ENCODE measurements around the gene OPHN1.

OPHN1 gene

GRCh38 chrX:68433155-68433980, at the start of gene OPHN1:
OPHN1 (minus strand) TSS chrX:68433495; CDS start chrX:68433020, 475 bp downstream.
- no peak for DNase-seq

GRCh38 chrX:68480969-68481368, 47.7 kb upstream of the OPHN1 start:
- DNase-seq = no peak

- no peak for DNase-seq
Measured at GRCh38 chrX:68464796-68465195, 31.5 kb upstream of the OPHN1 start.

- DNase-seq = no peak
Measured at GRCh38 chrX:68463880-68464279, 30.6 kb upstream of the OPHN1 start.

GRCh38 chrX:68462653-68463052, 29.4 kb upstream of the OPHN1 start:
- DNase-seq = no peak

- DNase-seq = no peak
Measured at GRCh38 chrX:68462197-68462596, 28.9 kb upstream of the OPHN1 start.

- no peak for DNase-seq
Measured at GRCh38 chrX:68461576-68461975, 28.3 kb upstream of the OPHN1 start.

- no peak for DNase-seq
Measured at GRCh38 chrX:68461093-68461492, 27.8 kb upstream of the OPHN1 start.

GRCh38 chrX:68455151-68455510, 21.8 kb upstream of the OPHN1 start:
- DNase-seq = no peak

GRCh38 chrX:68454476-68455150, 21.3 kb upstream of the OPHN1 start:
- no peak for DNase-seq

- DNase-seq = no peak
Measured at GRCh38 chrX:68451720-68452119, 18.4 kb upstream of the OPHN1 start.

- DNase-seq = no peak
Measured at GRCh38 chrX:68443155-68443868, 10.0 kb upstream of the OPHN1 start.

- no peak for DNase-seq
Measured at GRCh38 chrX:68440940-68441339, 7.6 kb upstream of the OPHN1 start.

GRCh38 chrX:68440442-68440841, 7.1 kb upstream of the OPHN1 start:
- DNase-seq = no peak

- no peak for DNase-seq
Measured at GRCh38 chrX:68439341-68439740, 6.0 kb upstream of the OPHN1 start.

- no peak for DNase-seq
Measured at GRCh38 chrX:68438575-68438974, 5.3 kb upstream of the OPHN1 start.

GRCh38 chrX:68433981-68434299, 645 bp upstream of the OPHN1 start:
- no peak for DNase-seq

GRCh38 chrX:68432648-68433047, 647 bp downstream of the OPHN1 start:
- no peak for DNase-seq

- DNase-seq = no peak
Measured at GRCh38 chrX:68431836-68432235, 1.5 kb downstream of the OPHN1 start.

GRCh38 chrX:68429216-68429615, 4.1 kb downstream of the OPHN1 start:
- DNase-seq = no peak

GRCh38 chrX:68428431-68428830, 4.9 kb downstream of the OPHN1 start:
- no peak for DNase-seq

- no peak for DNase-seq
Measured at GRCh38 chrX:68424719-68425118, 8.6 kb downstream of the OPHN1 start.

- no peak for DNase-seq
Measured at GRCh38 chrX:68422478-68422877, 10.8 kb downstream of the OPHN1 start.

- no peak for DNase-seq
Measured at GRCh38 chrX:68421636-68422035, 11.7 kb downstream of the OPHN1 start.

Measured in NCI-H1048 (cell line).